Islet of Langerhans (tissue), 1 donor: ENCODE results near the gene ANKRD39.
"Not testable (repeated sequence)": the region's sequence is repeated elsewhere in the genome, so short reads cannot be mapped to it uniquely, and the experiment has no call there.

Experiments used
- FAIRE-seq: peaks from one replicate; lab custom pipeline; 2011; peaks lifted over from hg19 to GRCh38; lab: Jason Lieb, UNC

Gene ANKRD39, protein sequence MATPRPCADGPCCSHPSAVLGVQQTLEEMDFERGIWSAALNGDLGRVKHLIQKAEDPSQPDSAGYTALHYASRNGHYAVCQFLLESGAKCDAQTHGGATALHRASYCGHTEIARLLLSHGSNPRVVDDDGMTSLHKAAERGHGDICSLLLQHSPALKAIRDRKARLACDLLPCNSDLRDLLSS

GRCh38 chr2:96857667-96858372 is at the start of gene ANKRD39:
TSS of gene ANKRD39 (minus strand) at chr2:96858016. CDS start at chr2:96857987, 29 bp downstream.
- FAIRE-seq: no peak

- FAIRE-seq: no peak
Observed at GRCh38 chr2:96906729-96907114, 48.9 kb upstream of the ANKRD39 start.

- no peak for FAIRE-seq
Observed at GRCh38 chr2:96903815-96904214, 46.0 kb upstream of the ANKRD39 start.

GRCh38 chr2:96903318-96903717 is 45.5 kb upstream of the ANKRD39 start:
- no peak for FAIRE-seq

GRCh38 chr2:96900237-96900636 is 42.4 kb upstream of the ANKRD39 start:
- no peak for FAIRE-seq

GRCh38 chr2:96899413-96899741 is 41.6 kb upstream of the ANKRD39 start:
- FAIRE-seq: no peak

- FAIRE-seq: no peak
Observed at GRCh38 chr2:96898641-96899412, 41.0 kb upstream of the ANKRD39 start.

GRCh38 chr2:96898135-96898505 is 40.3 kb upstream of the ANKRD39 start:
- FAIRE-seq: no peak

DNA sequence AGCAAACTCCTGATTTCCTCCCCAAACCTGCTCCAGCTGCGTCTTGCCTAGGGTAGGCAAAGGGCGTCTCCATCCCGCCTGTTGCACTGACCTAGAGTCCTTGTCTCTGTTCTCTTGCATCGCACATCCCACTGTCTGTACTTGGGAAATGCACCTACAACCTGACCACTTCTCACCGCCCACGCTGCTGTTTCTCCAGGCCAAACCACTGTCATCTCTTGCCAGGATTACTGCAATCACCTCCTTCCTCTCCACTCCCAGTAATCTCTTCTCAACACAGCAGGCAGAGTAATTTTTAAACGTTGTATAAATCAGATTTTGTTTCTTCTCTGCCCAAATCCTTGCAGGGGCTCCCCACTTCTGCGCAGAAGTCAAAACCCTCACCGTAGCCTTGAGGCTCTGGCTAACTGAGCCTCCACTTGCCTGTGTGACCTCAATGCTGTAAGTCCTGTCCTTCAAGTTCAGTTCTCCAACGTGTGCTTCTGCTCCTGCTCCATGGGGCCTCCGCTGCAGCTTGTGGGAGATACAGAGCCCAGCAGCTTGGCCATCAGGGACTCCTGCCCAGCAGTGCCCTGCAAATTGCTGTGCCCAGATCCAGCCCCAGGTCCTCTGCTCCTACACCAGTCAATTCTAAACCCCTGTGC is 39.8 kb upstream of the ANKRD39 start:
- FAIRE-seq: no peak

GRCh38 chr2:96895746-96896651 is 38.2 kb upstream of the ANKRD39 start:
- FAIRE-seq: no peak

- FAIRE-seq: no peak
Observed at GRCh38 chr2:96895032-96895745, 37.4 kb upstream of the ANKRD39 start.

DNA sequence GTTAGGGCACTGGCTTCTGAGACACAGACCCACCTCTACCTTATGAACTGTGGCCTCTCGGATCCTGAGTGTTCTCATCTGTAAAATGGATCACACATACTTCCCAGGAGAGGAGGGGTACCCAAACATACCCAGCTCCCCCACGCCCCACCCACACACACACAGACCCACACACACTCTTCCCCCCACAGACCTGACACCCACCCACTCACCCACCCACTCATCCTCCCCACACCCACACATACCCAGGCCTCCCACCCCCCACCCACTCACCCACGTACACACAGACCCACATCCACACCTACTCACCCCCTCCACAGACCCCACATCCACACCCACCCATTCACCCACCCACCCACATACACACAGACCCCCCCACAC is 36.3 kb upstream of the ANKRD39 start:
- no peak for FAIRE-seq

- no peak for FAIRE-seq
Observed at GRCh38 chr2:96893289-96894150, 35.7 kb upstream of the ANKRD39 start.

- FAIRE-seq: no peak
Observed at GRCh38 chr2:96891591-96892333, 33.9 kb upstream of the ANKRD39 start.

DNA sequence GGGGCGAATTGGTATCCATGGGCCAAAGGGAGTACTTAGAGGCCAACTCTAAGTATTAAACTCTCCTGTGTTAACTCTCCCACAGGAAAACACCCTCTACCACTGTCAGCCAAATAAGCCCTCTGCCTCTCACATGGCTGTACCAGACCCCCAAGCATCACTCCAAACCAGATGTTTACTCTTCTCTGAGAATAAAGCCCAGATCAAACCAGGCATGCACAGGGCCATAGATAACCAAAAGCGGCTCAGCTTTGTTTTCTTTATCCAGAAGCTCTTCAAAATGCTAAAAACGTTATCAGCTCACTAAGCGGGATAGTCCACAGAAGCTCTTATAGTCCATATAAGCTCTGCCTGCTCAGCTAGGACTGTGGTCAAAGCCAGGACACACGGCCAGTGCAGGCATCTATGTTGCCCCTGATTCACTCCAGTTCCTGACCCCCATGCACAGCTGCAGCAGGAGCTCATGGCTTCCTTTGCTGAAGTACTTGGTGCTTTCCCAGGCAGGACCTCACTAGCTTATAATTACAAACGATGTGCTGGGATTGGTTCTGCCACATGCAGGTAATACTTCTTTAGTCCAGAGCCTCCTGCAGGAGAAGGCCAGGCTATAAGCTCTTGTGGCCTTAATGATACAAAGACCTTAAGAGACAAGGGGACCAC is 33.0 kb upstream of the ANKRD39 start:
- FAIRE-seq: no peak

DNA sequence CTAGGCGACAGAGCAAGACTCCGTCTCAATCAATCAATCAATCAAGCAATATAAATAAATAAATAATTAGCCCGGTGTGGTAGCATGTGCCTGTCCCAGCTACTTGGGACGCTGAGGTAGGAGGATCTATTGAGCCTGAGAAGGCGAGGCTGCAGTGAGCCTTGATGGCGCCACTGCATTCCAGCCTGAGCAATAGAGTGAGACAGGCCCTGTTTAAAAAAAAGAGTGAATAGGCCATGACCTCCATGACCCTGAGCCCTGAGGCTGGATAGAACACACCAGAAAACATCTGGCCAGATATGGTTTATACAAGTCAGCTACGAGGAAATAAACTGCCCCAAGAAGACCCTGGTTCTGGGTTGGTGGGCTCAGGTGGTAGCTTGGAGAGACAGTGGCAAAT is 32.4 kb upstream of the ANKRD39 start:
- FAIRE-seq: no peak

- FAIRE-seq: not testable (repeated sequence)
Observed at GRCh38 chr2:96889502-96889901, 31.7 kb upstream of the ANKRD39 start.

- no peak for FAIRE-seq
Observed at GRCh38 chr2:96888072-96889011, 30.5 kb upstream of the ANKRD39 start.
